A549 (cell line): ENCODE results near the gene MYF5. TPM values are rescaled to one million over a fixed set of nuclear protein-coding genes. Genes with fewer than 3 reads are reported as not detected.

Source experiments
- ATAC-seq, 2 experiments: fragments of 200-7000 bp in 1 of 2; fragments of >200 bp in 1 of 2; cut with Nextera tagmentation in 1 of 2; cut with Tn5 transposase in 1 of 2; 3 replicates each; pipeline versions ENCODE4 v1.8.0 to v1.9.1; 2018 to 2020; ENCODE audit warnings: mild to moderate bottlenecking in 1 of 2, moderate library complexity in 1 of 2
- CTCF ChIA-PET: fragments of 300-600 bp; sonication (Branson Sonifier 250); formaldehyde crosslinking; extraction: SDS; loops from one replicate; lab custom pipeline; 2021; ENCODE audit warnings: antibody characterized with exemption, inconsistent platforms; lab: Yijun Ruan, JAX
- POLR2A ChIA-PET: fragments of 350-600 bp; formaldehyde crosslinking; extraction: SDS; loops from one replicate; lab custom pipeline; 2021; ENCODE audit warnings: antibody characterized with exemption, inconsistent platforms; lab: Yijun Ruan, JAX
- DNase-seq, 2 experiments: peaks; one replicate each; pipeline versions ENCODE4 v3.0.0 to v3.0.0-alpha.2; 2011 to 2016; ENCODE audit warnings: low read depth in 1 of 2, low spot score in 1 of 2
- FAIRE-seq: peaks from 2 replicates; lab custom pipeline; 2011; peaks lifted over from hg19 to GRCh38; lab: Jason Lieb, UNC
- H3K27ac ChIP-seq, 2 experiments: fragments of >200 bp; sonication (Bioruptor Twin); formaldehyde crosslinking; 3 replicates each; pipeline ENCODE4 v1.5.1; 2016 to 2017
- H3K4me1 ChIP-seq: fragments of >200 bp; sonication (Bioruptor Twin); formaldehyde crosslinking; 3 replicates; pipeline ENCODE4 v1.6.1; 2016
- H3K4me2 ChIP-seq: fragments of >200 bp; sonication (Bioruptor Twin); formaldehyde crosslinking; 3 replicates; pipeline ENCODE4 v1.6.1; 2016
- H3K4me3 ChIP-seq: fragments of >200 bp; sonication (Bioruptor Twin); formaldehyde crosslinking; 3 replicates; pipeline ENCODE4 v1.5.1; 2016
- H3K9me3 ChIP-seq: fragments of >200 bp; sonication (Bioruptor Twin); formaldehyde crosslinking; 3 replicates; pipeline ENCODE4 v1.6.1; 2016
- BHLHE40 ChIP-seq: IDR thresholded peaks from 2 replicates; pipeline ENCODE4 v1.6.1; 2012; ENCODE audit warnings: low read depth, low read length, inconsistent platforms
- CBX8 ChIP-seq: fragments of 200-600 bp; sonication (generic); IDR thresholded peaks from 2 replicates; pipeline ENCODE4 v1.6.1; 2016
- CEBPB ChIP-seq, 2 experiments: fragments of >200 bp in 1 of 2; sonication (Bioruptor Twin) in 1 of 2; formaldehyde crosslinking in 1 of 2; IDR thresholded peaks; 2 replicates each; pipeline ENCODE4 v1.6.1; 2012 to 2016
- EHF ChIP-seq: fragments of 250-450 bp; sonication (Bioruptor Pico); IDR thresholded peaks from 2 replicates; pipeline ENCODE4 v1.5.0; 2020; ENCODE audit warnings: mild to moderate bottlenecking
- ESRRA ChIP-seq: fragments of 150-350 bp; IDR thresholded peaks from 2 replicates; pipeline ENCODE4 v1.6.1; 2014; ENCODE audit warnings: mild to moderate bottlenecking, low read length, borderline replicate concordance
- FOSB ChIP-seq: fragments of 250-450 bp; sonication (Bioruptor Pico); IDR thresholded peaks from 2 replicates; pipeline ENCODE4 v1.5.0; 2020; ENCODE audit warnings: mild to moderate bottlenecking, moderate library complexity
- FOXS1 ChIP-seq: fragments of 250-450 bp; sonication (Bioruptor Pico); IDR thresholded peaks from 2 replicates; pipeline ENCODE4 v1.5.0; 2020; ENCODE audit warnings: mild to moderate bottlenecking, moderate library complexity
- GATA3 ChIP-seq: IDR thresholded peaks from 2 replicates; pipeline ENCODE4 v1.6.1; 2012; ENCODE audit warnings: borderline replicate concordance
- HOXA7 ChIP-seq: fragments of 250-450 bp; sonication (Bioruptor Pico); IDR thresholded peaks from 2 replicates; pipeline ENCODE4 v1.5.0; 2020; ENCODE audit warnings: mild to moderate bottlenecking, moderate library complexity
- HOXB13 ChIP-seq: fragments of 250-450 bp; sonication (Bioruptor Pico); IDR thresholded peaks from 2 replicates; pipeline ENCODE4 v1.5.0; 2020; ENCODE audit warnings: low read depth, mild to moderate bottlenecking, moderate library complexity
- KDM1A ChIP-seq: fragments of 200-600 bp; sonication (generic); IDR thresholded peaks from 2 replicates; pipeline ENCODE4 v1.6.1; 2016; ENCODE audit warnings: low read depth, mild to moderate bottlenecking
- KDM5A ChIP-seq: fragments of 200-600 bp; sonication (generic); IDR thresholded peaks from 2 replicates; pipeline ENCODE4 v1.6.1; 2016; ENCODE audit warnings: antibody characterized with exemption, mild to moderate bottlenecking
- MAFK ChIP-seq: fragments of 450-650 bp; IDR thresholded peaks from 2 replicates; pipeline ENCODE4 v1.6.1; 2014; ENCODE audit not compliant: partially characterized antibody
- MAZ ChIP-seq: fragments of 150-350 bp; IDR thresholded peaks from 2 replicates; pipeline ENCODE4 v1.6.1; 2014; ENCODE audit warnings: antibody characterized with exemption, low read depth, low read length, borderline replicate concordance
- NPAS2 ChIP-seq: fragments of 250-450 bp; sonication (Bioruptor Pico); IDR thresholded peaks from 2 replicates; pipeline ENCODE4 v1.8.0; 2022; ENCODE audit warnings: mild to moderate bottlenecking, moderate library complexity, borderline replicate concordance
- POLR2AphosphoS2 ChIP-seq: conservative IDR thresholded peaks from 2 replicates; pipeline ENCODE4 v1.6.1; 2012; ENCODE audit warnings: low read length, improper control_type of control experiment, inconsistent platforms
- RAD21 ChIP-seq, 2 experiments: fragments of >200 bp in 1 of 2; sonication (Bioruptor Twin) in 1 of 2; formaldehyde crosslinking in 1 of 2; IDR thresholded peaks in 1 of 2; conservative IDR thresholded peaks in 1 of 2; 2 replicates in 1 of 2; 3 replicates in 1 of 2; pipeline ENCODE4 v1.6.1; 2012 to 2018; ENCODE audit warnings: inconsistent platforms in 1 of 2
- RARB ChIP-seq: fragments of 250-450 bp; sonication (Bioruptor Pico); IDR thresholded peaks from 2 replicates; pipeline ENCODE4 v1.8.0; 2021; ENCODE audit warnings: mild to moderate bottlenecking, moderate library complexity
- RCOR1 ChIP-seq: fragments of 150-350 bp; IDR thresholded peaks from 2 replicates; pipeline ENCODE4 v1.6.1; 2014; ENCODE audit warnings: antibody characterized with exemption, low read length, low read depth
- SREBF2 ChIP-seq: fragments of 450-650 bp; IDR thresholded peaks from 2 replicates; pipeline ENCODE4 v1.6.1; 2014; ENCODE audit warnings: mild to moderate bottlenecking, moderate library complexity
- TP53 ChIP-seq: fragments of 250-450 bp; sonication (Bioruptor Pico); IDR thresholded peaks from 2 replicates; pipeline ENCODE4 v1.5.0; 2021; ENCODE audit warnings: mild to moderate bottlenecking, moderate library complexity
- ZC3H11A ChIP-seq: fragments of 450-650 bp; IDR thresholded peaks from 2 replicates; pipeline ENCODE4 v1.6.1; 2014; ENCODE audit warnings: antibody characterized with exemption, mild to moderate bottlenecking
- ZFP36 ChIP-seq: fragments of 450-650 bp; IDR thresholded peaks from 2 replicates; pipeline ENCODE4 v1.6.1; 2014; ENCODE audit warnings: borderline replicate concordance; ENCODE audit not compliant: partially characterized antibody
- ZNF302 ChIP-seq: fragments of 250-450 bp; sonication (Bioruptor Pico); IDR thresholded peaks from 2 replicates; pipeline ENCODE4 v1.9.0; 2021; ENCODE audit warnings: inconsistent platforms, mild to moderate bottlenecking, moderate library complexity
- WGBS: methylation state at CpG from one replicate; pipeline ENCODE4 v1.1.6; 2017; ENCODE audit errors: missing lambda C conversion rate; 5-methylcytosine and 5-hydroxymethylcytosine counted together
- polyA plus RNA-seq, 4 experiments: library from polyadenylated mRNA; depleted of rRNA in 3 of 4; stranded (reverse); fragments of >200 nt; fragmentation: RNase III in 1 of 4; extraction: RNeasy Plus Mini Kit Qiagen cat#74134 plus additional on column Dnase treatment in 1 of 4; gene quantifications; 2 replicates in 3 of 4; 3 replicates in 1 of 4; pipeline ENCODE4 v1.2.3, GENCODE V29; 2011 to 2017
- TF ChIP-seq, protein P1 (sequence below): fragments of >200 bp; sonication (Bioruptor Twin); formaldehyde crosslinking; IDR thresholded peaks from 2 replicates; pipeline ENCODE4 v1.6.1; 2016
- TF ChIP-seq, protein P2 (sequence below): IDR thresholded peaks from 2 replicates; pipeline ENCODE4 v1.6.1; 2012; ENCODE audit warnings: low read depth, borderline replicate concordance
- TF ChIP-seq, protein P3 (sequence below): fragments of >200 bp; sonication (Bioruptor Twin); formaldehyde crosslinking; IDR thresholded peaks from 3 replicates; pipeline ENCODE4 v1.5.1; 2016
- TF ChIP-seq, protein P4 (sequence below): fragments of 250-450 bp; sonication (Bioruptor Pico); IDR thresholded peaks from 2 replicates; pipeline ENCODE4 v1.5.0; 2020; ENCODE audit warnings: low read depth, mild to moderate bottlenecking, moderate library complexity

The MYF5 gene
- polyA plus RNA-seq, 2 of the 4 experiments (the other 2 are of a cell fraction) = not detected

GRCh38 chr12:80700327-80700726 lies 16.4 kb upstream of the MYF5 start:
- Histone ChIP-seq H3K9me3 (no peaks in the 10 kb centered on the region), H3K4me1 (no peaks in the 10 kb centered on the region), H3K4me2 (no peak overlapping the region), H3K4me3 (no peak overlapping the region), H3K27ac (no peak overlapping the region)
- DNase-seq (no peak), ATAC-seq (no peak), FAIRE-seq (no peak)
- WGBS = 62% methylated on average over 2 of the region's 2 CpGs
- POLR2A ChIA-PET = no interaction called here
- CTCF ChIA-PET = interaction anchor here (0.6 kb wide), 1 partner anchor 244 kb away, joined by 3 read pairs; no protein-coding TSS in a partner anchor
- no peak for TF ChIP-seq FOSB (CRISPR knock-in tag)
- no peak for TF ChIP-seq NPAS2
- no peak for TF ChIP-seq SREBF2
- TF ChIP-seq RCOR1 = no peak
- TF ChIP-seq ZFP36 = no peak
- no peak for TF ChIP-seq MAZ
- no peak for TF ChIP-seq CEBPB (IDR thresholded peaks at IDR 0.05)
- TF ChIP-seq CBX8 = no peak
- no peak for TF ChIP-seq ESRRA
- TF ChIP-seq, protein P1, sequence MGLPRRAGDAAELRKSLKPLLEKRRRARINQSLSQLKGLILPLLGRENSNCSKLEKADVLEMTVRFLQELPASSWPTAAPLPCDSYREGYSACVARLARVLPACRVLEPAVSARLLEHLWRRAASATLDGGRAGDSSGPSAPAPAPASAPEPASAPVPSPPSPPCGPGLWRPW = no peak
- no peak for TF ChIP-seq ZNF302 (CRISPR knock-in tag)
- TF ChIP-seq TP53 = no peak
- no peak for TF ChIP-seq GATA3
- no peak for TF ChIP-seq FOXS1
- no peak for TF ChIP-seq KDM1A
- TF ChIP-seq BHLHE40 = no peak
- no peak for TF ChIP-seq RAD21 (conservative IDR thresholded peaks at IDR 0.05 in 1 of 2, IDR thresholded peaks at IDR 0.05 in 1 of 2)
- no peak for TF ChIP-seq ZC3H11A
- TF ChIP-seq KDM5A = no peak
- TF ChIP-seq, protein P2, sequence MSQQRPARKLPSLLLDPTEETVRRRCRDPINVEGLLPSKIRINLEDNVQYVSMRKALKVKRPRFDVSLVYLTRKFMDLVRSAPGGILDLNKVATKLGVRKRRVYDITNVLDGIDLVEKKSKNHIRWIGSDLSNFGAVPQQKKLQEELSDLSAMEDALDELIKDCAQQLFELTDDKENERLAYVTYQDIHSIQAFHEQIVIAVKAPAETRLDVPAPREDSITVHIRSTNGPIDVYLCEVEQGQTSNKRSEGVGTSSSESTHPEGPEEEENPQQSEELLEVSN = no peak

DNA sequence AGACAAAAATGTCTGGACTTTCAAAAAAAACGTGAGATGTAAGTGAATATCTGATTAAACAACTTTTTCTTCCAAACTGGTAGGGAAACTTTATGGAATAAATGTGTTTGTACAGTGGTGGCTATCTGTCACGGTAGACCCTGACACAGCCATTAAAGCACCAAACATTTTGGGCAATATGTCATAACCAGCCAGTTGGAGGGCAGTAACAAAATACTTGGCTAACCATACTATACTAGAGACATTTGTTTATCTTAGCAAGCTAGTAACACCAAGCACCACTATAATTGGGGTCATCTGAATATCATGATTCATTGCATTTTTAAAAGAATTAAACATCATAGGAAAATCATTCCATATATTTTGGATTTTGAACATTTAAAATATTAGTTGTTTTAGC lies 15.3 kb upstream of the MYF5 start:
- ATAC-seq (no peak), FAIRE-seq (no peak), DNase-seq (no peak)
- WGBS = 34% methylated on average over 2 of the region's 2 CpGs
- TF ChIP-seq RARB (CRISPR knock-in tag) (no peak), KDM5A (no peak), FOSB (CRISPR knock-in tag) (no peak), HOXB13 (no peak), GATA3 (no peak), MAZ (no peak), RCOR1 (no peak), EHF (no peak), KDM1A (no peak), HOXA7 (CRISPR knock-in tag) (no peak), POLR2AphosphoS2 (no peak), MAFK (no peak)
- TF ChIP-seq, protein P3, sequence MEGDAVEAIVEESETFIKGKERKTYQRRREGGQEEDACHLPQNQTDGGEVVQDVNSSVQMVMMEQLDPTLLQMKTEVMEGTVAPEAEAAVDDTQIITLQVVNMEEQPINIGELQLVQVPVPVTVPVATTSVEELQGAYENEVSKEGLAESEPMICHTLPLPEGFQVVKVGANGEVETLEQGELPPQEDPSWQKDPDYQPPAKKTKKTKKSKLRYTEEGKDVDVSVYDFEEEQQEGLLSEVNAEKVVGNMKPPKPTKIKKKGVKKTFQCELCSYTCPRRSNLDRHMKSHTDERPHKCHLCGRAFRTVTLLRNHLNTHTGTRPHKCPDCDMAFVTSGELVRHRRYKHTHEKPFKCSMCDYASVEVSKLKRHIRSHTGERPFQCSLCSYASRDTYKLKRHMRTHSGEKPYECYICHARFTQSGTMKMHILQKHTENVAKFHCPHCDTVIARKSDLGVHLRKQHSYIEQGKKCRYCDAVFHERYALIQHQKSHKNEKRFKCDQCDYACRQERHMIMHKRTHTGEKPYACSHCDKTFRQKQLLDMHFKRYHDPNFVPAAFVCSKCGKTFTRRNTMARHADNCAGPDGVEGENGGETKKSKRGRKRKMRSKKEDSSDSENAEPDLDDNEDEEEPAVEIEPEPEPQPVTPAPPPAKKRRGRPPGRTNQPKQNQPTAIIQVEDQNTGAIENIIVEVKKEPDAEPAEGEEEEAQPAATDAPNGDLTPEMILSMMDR = no peak
- TF ChIP-seq, protein P4, sequence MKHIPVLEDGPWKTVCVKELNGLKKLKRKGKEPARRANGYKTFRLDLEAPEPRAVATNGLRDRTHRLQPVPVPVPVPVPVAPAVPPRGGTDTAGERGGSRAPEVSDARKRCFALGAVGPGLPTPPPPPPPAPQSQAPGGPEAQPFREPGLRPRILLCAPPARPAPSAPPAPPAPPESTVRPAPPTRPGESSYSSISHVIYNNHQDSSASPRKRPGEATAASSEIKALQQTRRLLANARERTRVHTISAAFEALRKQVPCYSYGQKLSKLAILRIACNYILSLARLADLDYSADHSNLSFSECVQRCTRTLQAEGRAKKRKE = no peak
- no peak overlapping the region for H3K4me3 ChIP-seq
- no peaks in the 10 kb centered on the region for H3K4me1 ChIP-seq
- no peaks in the 10 kb centered on the region for H3K9me3 ChIP-seq
- no peak overlapping the region for H3K4me2 ChIP-seq
- ChIA-PET CTCF (no interaction called here), POLR2A (no interaction called here)
- H3K27ac ChIP-seq = no peak overlapping the region
